Natural killer cell (primary cell): ENCODE results near the gene MTPN. TPM values are rescaled to one million over a fixed set of nuclear protein-coding genes. Genes with fewer than 3 reads are reported as not detected.

ENCODE experiments used
- ATAC-seq, 3 donors: fragments of 150-1000 bp in 2 of 3; fragments of 200-7000 bp in 1 of 3; cut with Tn5 transposase; 1 replicate in 1 of 3; 2 replicates in 2 of 3; pipeline ENCODE4 v1.10.0; 2021; ENCODE audit warnings: mild to moderate bottlenecking in 2 of 3, moderate library complexity in 2 of 3
- DNase-seq, 2 donors: peaks; one replicate each; pipeline versions ENCODE4 v3.0.0 to v3.0.0-alpha.2; 2013 to 2021; ENCODE audit warnings: mixed read lengths in 1 of 2
- H3K27ac ChIP-seq: one replicate; pipeline ENCODE4 v1.5.1; 2013; ENCODE audit warnings: mild to moderate bottlenecking, low read length
- H3K27me3 ChIP-seq: one replicate; pipeline ENCODE4 v1.6.1; 2013; ENCODE audit warnings: low read length; ENCODE audit not compliant: control insufficient read depth, insufficient read depth
- H3K36me3 ChIP-seq: one replicate; pipeline ENCODE4 v1.6.1; 2013; ENCODE audit warnings: low read length; ENCODE audit not compliant: control insufficient read depth, insufficient read depth
- H3K4me1 ChIP-seq: one replicate; pipeline ENCODE4 v1.6.1; 2013; ENCODE audit warnings: low read length; ENCODE audit not compliant: control insufficient read depth, insufficient read depth
- H3K4me3 ChIP-seq: one replicate; pipeline ENCODE4 v1.5.1; 2013; ENCODE audit warnings: low read length
- H3K9me3 ChIP-seq: one replicate; pipeline ENCODE4 v1.6.1; 2013; ENCODE audit warnings: low read length; ENCODE audit not compliant: control insufficient read depth, insufficient read depth
- H3K27ac Mint-ChIP-seq, 2 donors: one replicate each; pipeline ENCODE4 v1.8.0; 2022; ENCODE audit warnings: mild to moderate bottlenecking in 2 of 2, mixed read lengths in 2 of 2, moderate library complexity in 1 of 2
- H3K27me3 Mint-ChIP-seq, 2 donors: one replicate each; pipeline ENCODE4 v1.8.0; 2022; ENCODE audit warnings: low read depth in 2 of 2, mixed read lengths in 2 of 2
- H3K36me3 Mint-ChIP-seq: one replicate; pipeline ENCODE4 v1.8.0; 2022; ENCODE audit warnings: mixed read lengths
- H3K4me1 Mint-ChIP-seq, 2 donors: one replicate each; pipeline ENCODE4 v1.8.0; 2022; ENCODE audit warnings: mixed read lengths in 2 of 2
- H3K4me3 Mint-ChIP-seq: one replicate; pipeline ENCODE4 v1.8.0; 2022; ENCODE audit warnings: mild to moderate bottlenecking, moderate library complexity, mixed read lengths
- H3K9me3 Mint-ChIP-seq, 2 donors: one replicate each; pipeline ENCODE4 v1.8.0; 2022; ENCODE audit warnings: mixed read lengths in 2 of 2
- CTCF ChIP-seq: fragments of 200-600 bp; IDR thresholded peaks from one replicate; pipeline ENCODE4 v1.8.0; 2022; ENCODE audit warnings: antibody characterized with exemption
- WGBS: methylation state at CpG from one replicate; pipeline ENCODE4 v1.1.7; 2013; ENCODE audit warnings: missing lambda C conversion rate; ENCODE audit not compliant: insufficient coverage; 5-methylcytosine and 5-hydroxymethylcytosine counted together
- intact Hi-C: fragments of 100-400 bp; cut with micrococcal nuclease; formaldehyde crosslinking; loops from one replicate; pipeline ENCODE4 v1.14.2; 2022
- total RNA-seq, 4 donors: library from RNA; stranded (reverse); fragments of 120-200 nt in 1 of 4; gene quantifications; one replicate each; pipeline versions ENCODE4 v1.2.3 to v1.2.4, GENCODE V29; 2013 to 2022

Gene MTPN
- total RNA-seq, 3 donors from 2014 or later (not counting 1 experiment from before 2014, with no cell fraction given) = 161 to 170 (median 165) TPM

- peak overlapping the region in 1 of 2 donors; percentile 27 for H3K27ac Mint-ChIP-seq
- ATAC-seq = no peak
- H3K4me1 Mint-ChIP-seq = peaks cover 50 to 63% of the 10 kb centered on the region in 2 donors
- Histone ChIP-seq H3K27me3 (no peaks in the 10 kb centered on the region), H3K27ac (no peak overlapping the region), H3K9me3 (no peaks in the 10 kb centered on the region), H3K4me1 (peaks cover 3% of the 10 kb centered on the region), H3K36me3 (peaks cover 17% of the 10 kb centered on the region), H3K4me3 (no peak overlapping the region)
- no peak for DNase-seq
- H3K9me3 Mint-ChIP-seq = no peaks in the 10 kb centered on the region
- H3K27me3 Mint-ChIP-seq = no peaks in the 10 kb centered on the region
- no peaks in the 10 kb centered on the region for H3K36me3 Mint-ChIP-seq
- no CpG with 5 or more reads among the region's 2 CpGs for WGBS
- intact Hi-C loops = no loop called here
- H3K4me3 Mint-ChIP-seq = no peak overlapping the region
- TF ChIP-seq CTCF = no peak
These were observed 34.5 kb downstream of the MTPN start for GRCh38 chr7:135942614-135943013.

GRCh38 chr7:135940077-135941075 lies 36.8 kb downstream of the MTPN start:
- ATAC-seq = no peak
- H3K27ac Mint-ChIP-seq = peak overlapping the region in 1 of 2 donors; percentile 35
- H3K4me1 ChIP-seq = peaks cover 3% of the 10 kb centered on the region
- no peaks in the 10 kb centered on the region for H3K27me3 Mint-ChIP-seq
- no peak for TF ChIP-seq CTCF
- no peaks in the 10 kb centered on the region for H3K9me3 ChIP-seq
- intact Hi-C loops = no loop called here
- H3K36me3 Mint-ChIP-seq = no peaks in the 10 kb centered on the region
- peaks cover under 1% of the 10 kb centered on the region for H3K36me3 ChIP-seq
- no peak overlapping the region for H3K4me3 ChIP-seq
- no peaks in the 10 kb centered on the region for H3K9me3 Mint-ChIP-seq
- no peak for DNase-seq
- no peaks in the 10 kb centered on the region for H3K27me3 ChIP-seq
- H3K4me1 Mint-ChIP-seq = peaks cover 59 to 71% of the 10 kb centered on the region in 2 donors
- peak overlapping the region; percentile 25 for H3K4me3 Mint-ChIP-seq
- H3K27ac ChIP-seq = no peak overlapping the region
- 89% methylated on average over 1 of the region's 3 CpGs for WGBS

GRCh38 chr7:135939261-135939812 lies 37.8 kb downstream of the MTPN start:
- TF ChIP-seq CTCF = no peak
- Mint-ChIP-seq H3K9me3 (no peaks in the 10 kb centered on the region), H3K27me3 (no peaks in the 10 kb centered on the region), H3K27ac (peak overlapping the region; percentile 63 to 73), H3K4me1 (peaks cover 69 to 82% of the 10 kb centered on the region in 2 donors), H3K4me3 (peak overlapping the region; percentile 25), H3K36me3 (no peaks in the 10 kb centered on the region)
- no peak overlapping the region for H3K27ac ChIP-seq
- H3K4me3 ChIP-seq = no peak overlapping the region
- no peaks in the 10 kb centered on the region for H3K36me3 ChIP-seq
- ATAC-seq = peak in 2 of 3 donors; percentile 45 to 49
- H3K4me1 ChIP-seq = peaks cover 3% of the 10 kb centered on the region
- H3K27me3 ChIP-seq = no peaks in the 10 kb centered on the region
- DNase-seq = no peak
- H3K9me3 ChIP-seq = no peaks in the 10 kb centered on the region
- intact Hi-C loops = loop anchor here (5.0 kb wide), 1 partner anchor 33 kb away; no protein-coding TSS in a partner anchor
- 55% methylated on average over 1 of the region's 8 CpGs for WGBS
